GM06990 (cell line): ENCODE results near the gene NDUFA12.

ENCODE experiments used
- DNase-seq: peaks from one replicate; pipeline ENCODE4 v3.0.0-alpha.2; 2011; ENCODE audit not compliant: insufficient read length; ENCODE audit errors: extremely low read depth
- H3K27me3 ChIP-seq: replicated peaks from 2 replicates; pipeline ENCODE4 v1.6.0; 2011; ENCODE audit warnings: low read length; ENCODE audit not compliant: control insufficient read depth, insufficient read depth
- H3K36me3 ChIP-seq: 2 replicates; pipeline ENCODE4 v1.5.1; 2011; ENCODE audit warnings: low read length; ENCODE audit not compliant: control insufficient read depth, insufficient read depth
- H3K4me3 ChIP-seq: replicated peaks from 2 replicates; pipeline ENCODE4 v1.5.1; 2011; ENCODE audit warnings: low read depth, mild to moderate bottlenecking, control low read depth, low read length
- CTCF ChIP-seq: IDR thresholded peaks from 2 replicates; pipeline ENCODE4 v1.5.1; 2011; ENCODE audit warnings: low read length, control low read depth, mild to moderate bottlenecking, inconsistent platforms; ENCODE audit not compliant: insufficient read depth, poor library complexity, severe bottlenecking

NDUFA12 gene

DNA sequence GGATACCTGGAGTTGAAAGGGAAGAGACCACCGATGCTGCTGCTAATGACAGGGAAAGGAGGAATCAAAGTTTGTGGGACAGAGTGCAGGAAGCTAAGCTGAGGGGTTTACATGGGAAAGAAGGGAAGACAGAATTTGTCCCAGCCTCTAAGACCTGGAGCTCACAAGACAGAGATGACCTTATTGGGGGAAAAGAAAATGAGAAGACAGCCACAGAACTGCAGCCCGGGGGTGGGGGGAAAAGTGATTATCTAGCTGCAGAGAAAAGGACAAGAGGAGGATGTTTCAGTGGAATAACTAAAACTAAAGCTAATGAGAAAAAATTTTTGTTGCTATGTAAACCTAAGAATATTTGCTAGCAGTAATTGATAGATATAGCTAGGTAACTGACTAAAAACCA, 30.7 kb downstream of the NDUFA12 start:
- H3K4me3 ChIP-seq, result no peak overlapping the region
- DNase-seq, result no peak
- H3K27me3 ChIP-seq, result no peaks in the 10 kb centered on the region
- peaks cover 2% of the 10 kb centered on the region; the same call in 1 of the 2 replicates for H3K36me3 ChIP-seq
- TF ChIP-seq CTCF, result no peak

DNA sequence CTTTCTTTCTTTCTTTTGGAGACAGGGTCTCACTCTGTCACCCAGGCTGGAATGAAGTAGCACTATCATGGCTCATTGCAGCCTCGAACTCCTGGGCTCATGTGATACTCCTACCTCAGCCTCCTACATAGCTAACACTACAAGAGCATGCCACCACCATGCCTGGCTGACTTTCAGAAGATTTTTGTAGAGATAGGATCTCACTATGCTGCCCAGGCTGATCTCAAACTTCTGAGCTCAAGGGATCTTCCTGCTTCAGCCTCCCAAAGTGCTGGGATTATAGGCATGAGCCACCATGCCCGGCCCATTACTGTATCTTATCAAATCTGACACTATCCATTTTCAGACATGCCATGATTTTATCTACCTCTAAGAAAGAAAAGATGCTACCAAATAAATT, 31.6 kb downstream of the NDUFA12 start:
- DNase-seq, result no peak
- H3K27me3 ChIP-seq, result no peaks in the 10 kb centered on the region
- no peak for TF ChIP-seq CTCF
- H3K36me3 ChIP-seq, result peaks cover 2% of the 10 kb centered on the region; the same call in 1 of the 2 replicates
- H3K4me3 ChIP-seq, result no peak overlapping the region

GRCh38 chr12:94970560-94970959, 32.9 kb downstream of the NDUFA12 start:
- H3K4me3 ChIP-seq, result no peak overlapping the region
- H3K36me3 ChIP-seq, result no peaks in the 10 kb centered on the region
- no peaks in the 10 kb centered on the region for H3K27me3 ChIP-seq
- TF ChIP-seq CTCF, result no peak
- DNase-seq, result no peak

DNA sequence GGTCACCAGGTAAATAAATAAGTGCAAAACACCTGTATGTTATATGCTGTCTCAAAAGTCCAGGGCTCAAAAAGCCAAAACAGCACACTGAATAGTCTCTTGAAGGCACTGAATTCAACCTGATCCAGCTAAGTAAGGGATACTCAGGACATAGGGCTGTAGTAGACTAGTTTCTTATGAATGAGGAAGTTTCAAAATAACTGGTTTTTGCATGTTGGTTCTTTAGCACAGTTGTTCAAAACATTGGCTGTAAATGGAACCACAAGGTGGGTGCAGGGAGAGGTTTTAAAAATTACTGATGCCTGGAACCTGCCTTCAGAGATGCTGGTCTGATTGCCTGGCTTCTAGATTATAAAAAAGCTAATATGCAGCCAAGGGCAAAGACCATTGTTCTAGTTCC, 34.1 kb downstream of the NDUFA12 start:
- TF ChIP-seq CTCF, result no peak
- H3K36me3 ChIP-seq, result no peaks in the 10 kb centered on the region
- DNase-seq, result peak; percentile 16
- H3K27me3 ChIP-seq, result no peaks in the 10 kb centered on the region
- H3K4me3 ChIP-seq, result no peak overlapping the region

- no peak for DNase-seq
- H3K27me3 ChIP-seq, result no peaks in the 10 kb centered on the region
- no peak overlapping the region for H3K4me3 ChIP-seq
- no peaks in the 10 kb centered on the region for H3K36me3 ChIP-seq
- TF ChIP-seq CTCF, result no peak
These were observed 37.4 kb downstream of the NDUFA12 start for GRCh38 chr12:94965982-94966630.

GRCh38 chr12:94963649-94964048, 39.8 kb downstream of the NDUFA12 start:
- TF ChIP-seq CTCF, result no peak
- DNase-seq, result no peak
- H3K4me3 ChIP-seq, result no peak overlapping the region
- no peaks in the 10 kb centered on the region for H3K36me3 ChIP-seq
- H3K27me3 ChIP-seq, result no peaks in the 10 kb centered on the region
